H1 (cell line): Measurements from ENCODE around the gene LBH. TPM values are rescaled to one million over a fixed set of nuclear protein-coding genes. Genes with fewer than 3 reads are reported as not detected.

Experiments used
- CTCF ChIA-PET: fragments of 300-600 bp; sonication (Branson Sonifier 250); formaldehyde crosslinking; loops from one replicate; lab custom pipeline; 2021; ENCODE audit not compliant: partially characterized antibody; lab: Charles Lee
- POLR2A ChIA-PET: fragments of 300-600 bp; sonication (Branson Sonifier 250); formaldehyde crosslinking; loops from one replicate; lab custom pipeline; 2021; ENCODE audit warnings: inconsistent platforms; ENCODE audit not compliant: partially characterized antibody; lab: Charles Lee
- DNase-seq, 2 experiments: peaks; one replicate each; pipeline versions ENCODE4 v3.0.0 to v3.0.0-alpha.2; 2010 to 2022; ENCODE audit warnings: low spot score in 2 of 2, low read depth in 1 of 2, mixed read lengths in 1 of 2
- FAIRE-seq: peaks from 2 replicates; lab custom pipeline; 2011; peaks lifted over from hg19 to GRCh38; lab: Jason Lieb, UNC
- H2AFZ ChIP-seq: 2 replicates; pipeline ENCODE4 v1.8.1; 2012; ENCODE audit warnings: low read length, inconsistent platforms
- H2AK5ac ChIP-seq: 2 replicates; pipeline ENCODE4 v1.6.1; 2013; ENCODE audit warnings: low read depth, low read length
- H2BK120ac ChIP-seq: replicated peaks from 2 replicates; pipeline ENCODE3; 2013; ENCODE audit warnings: low read depth, low read length, inconsistent platforms
- H2BK12ac ChIP-seq: 2 replicates; pipeline ENCODE4 v1.6.1; 2013; ENCODE audit warnings: low read depth, low read length
- H2BK15ac ChIP-seq: 2 replicates; pipeline ENCODE4 v1.6.1; 2013; ENCODE audit warnings: low read length
- H2BK20ac ChIP-seq: 2 replicates; pipeline ENCODE4 v1.6.1; 2013; ENCODE audit warnings: low read length
- H2BK5ac ChIP-seq: 2 replicates; pipeline ENCODE4 v1.6.1; 2013; ENCODE audit warnings: low read depth, low read length
- H3K14ac ChIP-seq: 2 replicates; pipeline ENCODE4 v1.6.1; 2013; ENCODE audit warnings: inconsistent platforms; ENCODE audit not compliant: insufficient read length
- H3K18ac ChIP-seq: 2 replicates; pipeline ENCODE4 v1.6.1; 2013; ENCODE audit warnings: low read length; ENCODE audit errors: extremely low read depth
- H3K23ac ChIP-seq: 2 replicates; pipeline ENCODE4 v1.6.1; 2013; ENCODE audit warnings: inconsistent platforms; ENCODE audit not compliant: insufficient read length
- H3K23me2 ChIP-seq: 2 replicates; pipeline ENCODE4 v1.6.1; 2013; ENCODE audit warnings: low read depth, low read length
- H3K27ac ChIP-seq: 2 replicates; pipeline ENCODE4 v1.6.1; 2011; ENCODE audit warnings: low read depth, low read length, inconsistent platforms
- H3K27me3 ChIP-seq, 4 experiments: replicated peaks in 1 of 4; 1 replicate in 1 of 4; 2 replicates in 3 of 4; pipeline versions ENCODE4 v1.6.1 to v1.8.1; 2011 to 2013; ENCODE audit warnings: low read length in 3 of 4, mild to moderate bottlenecking in 3 of 4, inconsistent platforms in 2 of 4, mixed read lengths in 2 of 4, moderate library complexity in 1 of 4; ENCODE audit not compliant: control insufficient read depth in 3 of 4, insufficient read depth in 3 of 4; ENCODE audit errors: extremely low read depth in 1 of 4
- H3K36me3 ChIP-seq, 4 experiments: 2 replicates each; pipeline versions ENCODE4 v1.6.1 to v1.8.1; 2011 to 2013; ENCODE audit warnings: mild to moderate bottlenecking in 4 of 4, low read length in 3 of 4, moderate library complexity in 2 of 4, control low read depth in 1 of 4, inconsistent platforms in 1 of 4; ENCODE audit not compliant: insufficient read depth in 4 of 4, control insufficient read depth in 2 of 4
- H3K4ac ChIP-seq: replicated peaks from 2 replicates; pipeline ENCODE3; 2013; ENCODE audit warnings: low read length, low read depth, mixed read lengths, inconsistent platforms; ENCODE audit not compliant: insufficient read length
- H3K4me1 ChIP-seq, 4 experiments: replicated peaks in 1 of 4; 1 replicate in 1 of 4; 2 replicates in 3 of 4; pipeline versions ENCODE4 v1.6.1 to v1.8.1; 2011 to 2013; ENCODE audit warnings: low read length in 3 of 4, inconsistent platforms in 2 of 4, mixed read lengths in 1 of 4; ENCODE audit not compliant: insufficient read depth in 4 of 4, control insufficient read depth in 3 of 4
- H3K4me2 ChIP-seq, 2 experiments: 2 replicates each; pipeline versions ENCODE4 v1.6.1 to v1.8.1; 2011 to 2013; ENCODE audit warnings: low read depth in 2 of 2, low read length in 2 of 2, control low read depth in 1 of 2, inconsistent platforms in 1 of 2, mild to moderate bottlenecking in 1 of 2; ENCODE audit not compliant: insufficient read depth in 1 of 2
- H3K4me3 ChIP-seq, 4 experiments: fragments of 200-600, 300-600 bp in 1 of 4; sonication (generic), shearing (Covaris generic), sonication (Bioruptor Twin) in 1 of 4; 2 replicates each; pipeline versions ENCODE4 v1.5.1 to v1.8.1; 2011 to 2016; ENCODE audit warnings: low read length in 4 of 4, low read depth in 3 of 4, control low read depth in 2 of 4, inconsistent platforms in 2 of 4, mild to moderate bottlenecking in 2 of 4, mixed read lengths in 1 of 4, moderate library complexity in 1 of 4; ENCODE audit not compliant: insufficient read depth in 2 of 4; ENCODE audit errors: extremely low read depth in 1 of 4
- H3K56ac ChIP-seq: replicated peaks from 2 replicates; pipeline ENCODE3; 2013; ENCODE audit warnings: low read depth, mild to moderate bottlenecking, mixed read lengths, low read length, inconsistent platforms; ENCODE audit not compliant: insufficient read length
- H3K79me1 ChIP-seq: 2 replicates; pipeline ENCODE4 v1.6.1; 2013; ENCODE audit warnings: low read depth, low read length, control low read depth
- H3K79me2 ChIP-seq, 2 experiments: 2 replicates each; pipeline versions ENCODE4 v1.6.1 to v1.8.1; 2012 to 2013; ENCODE audit warnings: low read length in 2 of 2, mild to moderate bottlenecking in 2 of 2, inconsistent platforms in 1 of 2; ENCODE audit not compliant: insufficient read depth in 2 of 2, control insufficient read depth in 1 of 2
- H3K9ac ChIP-seq, 4 experiments: replicated peaks in 1 of 4; 1 replicate in 1 of 4; 2 replicates in 3 of 4; pipeline versions ENCODE4 v1.6.1 to v1.8.1; 2011 to 2013; ENCODE audit warnings: low read depth in 3 of 4, low read length in 3 of 4, control low read depth in 2 of 4, mild to moderate bottlenecking in 2 of 4, moderate library complexity in 2 of 4, inconsistent platforms in 1 of 4; ENCODE audit errors: extremely low read depth in 1 of 4
- H3K9me3 ChIP-seq, 2 experiments: 2 replicates each; pipeline versions ENCODE4 v1.6.1 to v1.8.1; 2012 to 2013; ENCODE audit warnings: mild to moderate bottlenecking in 2 of 2, moderate library complexity in 2 of 2, control low read depth in 1 of 2, inconsistent platforms in 1 of 2, low read depth in 1 of 2, low read length in 1 of 2, mixed read lengths in 1 of 2; ENCODE audit not compliant: insufficient read depth in 2 of 2
- H4K20me1 ChIP-seq, 2 experiments: replicated peaks in 1 of 2; 2 replicates each; pipeline versions ENCODE3 to v1.8.1; 2011 to 2013; ENCODE audit warnings: inconsistent platforms in 2 of 2, low read length in 2 of 2, mild to moderate bottlenecking in 1 of 2; ENCODE audit not compliant: insufficient read depth in 2 of 2, control insufficient read depth in 1 of 2
- H4K5ac ChIP-seq: 2 replicates; pipeline ENCODE4 v1.6.1; 2013; ENCODE audit warnings: low read length, low read depth, mixed read lengths, inconsistent platforms; ENCODE audit not compliant: insufficient read length
- H4K8ac ChIP-seq: 2 replicates; pipeline ENCODE4 v1.8.0; 2013; ENCODE audit warnings: mild to moderate bottlenecking, moderate library complexity, low read length, inconsistent platforms; ENCODE audit not compliant: insufficient read depth; ENCODE audit errors: extremely low read depth
- H4K91ac ChIP-seq: replicated peaks from 2 replicates; pipeline ENCODE3; 2013; ENCODE audit warnings: low read length, mixed read lengths, inconsistent platforms; ENCODE audit not compliant: insufficient read length
- CTBP2 ChIP-seq: IDR thresholded peaks from 2 replicates; pipeline ENCODE4 v1.7.0; 2011; ENCODE audit warnings: borderline replicate concordance, mild to moderate bottlenecking, moderate library complexity, mixed read lengths, low read length; ENCODE audit not compliant: insufficient read depth, insufficient read length
- KDM4A ChIP-seq: IDR thresholded peaks from one replicate; pipeline ENCODE4 v1.7.1; 2012; ENCODE audit warnings: low read depth, mild to moderate bottlenecking, moderate library complexity, low read length, inconsistent platforms; ENCODE audit not compliant: severe bottlenecking
- WGBS, 2 experiments: shearing (Covaris generic) in 1 of 2; methylation state at CpG; one replicate each; pipeline versions ENCODE4 v1.1.6 to v1.1.7; 2013 to 2015; ENCODE audit warnings: low lambda C conversion rate in 2 of 2, mixed read lengths in 2 of 2, inconsistent platforms in 1 of 2, low coverage in 1 of 2, missing lambda C conversion rate in 1 of 2; ENCODE audit not compliant: insufficient replicate concordance in 2 of 2, insufficient coverage in 1 of 2, insufficient read length in 1 of 2; ENCODE audit errors: extremely low coverage in 1 of 2, missing lambda C conversion rate in 1 of 2; 5-methylcytosine and 5-hydroxymethylcytosine counted together
- polyA plus RNA-seq, 7 experiments: library from polyadenylated mRNA; depleted of rRNA in 3 of 7; stranded (reverse) in 5 of 7; unstranded in 2 of 7; fragments of >200 nt in 5 of 7; fragments of 200-250 nt in 2 of 7; gene quantifications; 1 replicate in 5 of 7; 2 replicates in 1 of 7; 4 replicates in 1 of 7; pipeline versions ENCODE4 v1.2.1 to v1.2.3, GENCODE V29; 2011 to 2013; ENCODE audit warnings: missing spikeins in 2 of 7, mixed read lengths in 2 of 7
- total RNA-seq: library from RNA; stranded (reverse); fragmentation: NEBNext Ultra II Directional; extraction: Animal tissue kit (Norgen Biotek cat#: 25700); gene quantifications from 2 replicates; pipeline ENCODE4 v1.2.1, GENCODE V29; 2021

Gene LBH
- total and polyA plus RNA-seq, 2 of the 8 experiments (the other 6 are each of a cell fraction or from before 2014, with no cell fraction given), result 25.7 to 34.5 TPM

DNA sequence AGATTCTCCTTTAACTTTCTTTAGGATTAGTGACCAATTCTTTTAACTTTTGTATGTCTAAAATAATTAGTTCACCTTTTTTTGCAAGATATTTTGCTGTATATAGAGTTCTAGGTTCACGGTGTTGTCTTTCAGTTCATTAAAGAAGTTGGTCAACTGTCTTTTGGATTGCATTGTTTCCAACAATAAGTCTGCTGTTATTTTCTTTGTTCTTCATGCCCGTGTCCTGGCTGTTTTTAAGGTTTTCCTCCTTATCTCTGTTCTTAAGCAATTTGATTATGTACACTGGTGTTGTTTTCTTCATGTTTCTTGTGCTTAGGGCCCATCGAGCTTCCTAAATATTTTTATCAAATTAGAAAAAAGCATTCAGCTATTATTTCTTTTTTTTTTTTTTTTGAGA lies 54.4 kb downstream of the LBH start:
- H2BK120ac ChIP-seq, result no peak overlapping the region
- CTCF ChIA-PET, result interaction anchor here (2.3 to 6.1 kb wide), 2 partner anchors 14 to 46 kb away, joined by 6 to 32 read pairs; no protein-coding TSS in a partner anchor
- FAIRE-seq, result no peak

More for the DNA sequence above, 54.4 kb downstream of the LBH start:
- H3K27ac ChIP-seq, result no peak overlapping the region
- no peaks in the 10 kb centered on the region for H3K79me1 ChIP-seq
- H2AFZ ChIP-seq, result no peak overlapping the region
- no peak overlapping the region for H3K56ac ChIP-seq
- H3K4me3 ChIP-seq, result no peak overlapping the region
- 87% methylated on average over 3 of the region's 3 CpGs; no CpG with 5 or more reads in 1 of the 2 experiments for WGBS, 2 experiments
- no peaks in the 10 kb centered on the region for H3K79me2 ChIP-seq
- POLR2A ChIA-PET, result no interaction called here
- H2BK5ac ChIP-seq, result no peak overlapping the region
- H3K4me2 ChIP-seq, result no peak overlapping the region
- no peak overlapping the region for H2BK15ac ChIP-seq
- DNase-seq, result no peak
- H2AK5ac ChIP-seq, result no peak overlapping the region
- H3K36me3 ChIP-seq, result no peaks in the 10 kb centered on the region
- no peak overlapping the region for H4K5ac ChIP-seq
- peaks cover 2 to 12% (median 3%) of the 10 kb centered on the region in 4 experiments; a peak in 5 of 7 replicates for H3K4me1 ChIP-seq
- H3K27me3 ChIP-seq, result no peaks in the 10 kb centered on the region; a peak in 2 of 7 replicates
- H3K23me2 ChIP-seq, result no peaks in the 10 kb centered on the region
- no peaks in the 10 kb centered on the region for H4K20me1 ChIP-seq
- no peak for TF ChIP-seq CTBP2
- TF ChIP-seq KDM4A, result no peak
- H3K18ac ChIP-seq, result no peak overlapping the region
- no peak overlapping the region for H3K23ac ChIP-seq
- no peak overlapping the region for H3K9ac ChIP-seq
- H3K14ac ChIP-seq, result no peak overlapping the region
- no peak overlapping the region for H2BK20ac ChIP-seq
- no peak overlapping the region for H3K4ac ChIP-seq
- no peak overlapping the region for H4K8ac ChIP-seq
- no peak overlapping the region for H2BK12ac ChIP-seq
- H4K91ac ChIP-seq, result no peak overlapping the region
- H3K9me3 ChIP-seq, result no peaks in the 10 kb centered on the region
